IMR-90 (cell line): ENCODE measurements around the gene SPDYE4. TPM values are rescaled to one million over a fixed set of nuclear protein-coding genes. Genes with fewer than 3 reads are reported as not detected.

ENCODE experiments used
- ATAC-seq: fragments of 200-7000 bp; cut with Tn5 transposase; 2 replicates; pipeline ENCODE4 v1.9.1; 2020; ENCODE audit warnings: low read depth, mild to moderate bottlenecking, moderate library complexity
- BruUV-seq: library from RNA; stranded (reverse); fragments of 400-500 nt; replicated peaks from 2 replicates; lab custom pipeline; 2021; lab: Mats Ljungman, UMichigan
- CTCF ChIA-PET: fragments of 300-600 bp; formaldehyde crosslinking; extraction: SDS; loops from one replicate; lab custom pipeline; 2021; ENCODE audit warnings: antibody characterized with exemption; lab: Yijun Ruan, JAX
- POLR2A ChIA-PET: fragments of 300-600 bp; sonication (Branson Sonifier 250); formaldehyde crosslinking; loops from one replicate; lab custom pipeline; 2022; ENCODE audit warnings: antibody characterized with exemption; ENCODE audit not compliant: unreplicated experiment; lab: Charles Lee
- DNase-seq: peaks from one replicate; pipeline ENCODE4 v3.0.0; 2013
- H2AFZ ChIP-seq: replicated peaks from 2 replicates; pipeline ENCODE3; 2013; ENCODE audit warnings: low read length, mild to moderate bottlenecking; ENCODE audit not compliant: poor library complexity
- H2AK5ac ChIP-seq: 2 replicates; pipeline ENCODE4 v1.6.1; 2013; ENCODE audit warnings: low read depth, low read length, inconsistent platforms
- H2AK9ac ChIP-seq: replicated peaks from 2 replicates; pipeline ENCODE3; 2013; ENCODE audit warnings: mild to moderate bottlenecking, low read depth, low read length, moderate library complexity; ENCODE audit not compliant: poor library complexity
- H2BK120ac ChIP-seq: 2 replicates; pipeline ENCODE4 v1.6.1; 2013; ENCODE audit warnings: low read depth, low read length, inconsistent platforms
- H2BK15ac ChIP-seq: 3 replicates; pipeline ENCODE4 v1.6.1; 2013; ENCODE audit warnings: low read depth, low read length, inconsistent platforms
- H2BK20ac ChIP-seq: 2 replicates; pipeline ENCODE4 v1.6.1; 2013; ENCODE audit warnings: low read depth, mild to moderate bottlenecking, inconsistent platforms, low read length, moderate library complexity
- H2BK5ac ChIP-seq: 2 replicates; pipeline ENCODE4 v1.6.1; 2013; ENCODE audit warnings: mild to moderate bottlenecking, low read depth, low read length, inconsistent platforms; ENCODE audit not compliant: poor library complexity, severe bottlenecking
- H3K14ac ChIP-seq: replicated peaks from 2 replicates; pipeline ENCODE4 v1.6.1; 2013; ENCODE audit warnings: low read depth, low read length, inconsistent platforms
- H3K18ac ChIP-seq: 2 replicates; pipeline ENCODE4 v1.6.1; 2013; ENCODE audit warnings: low read depth, low read length, control low read depth
- H3K23ac ChIP-seq: 2 replicates; pipeline ENCODE4 v1.6.1; 2013; ENCODE audit warnings: low read depth, low read length, inconsistent platforms
- H3K27ac ChIP-seq: 2 replicates; pipeline ENCODE4 v1.5.1; 2013; ENCODE audit warnings: mild to moderate bottlenecking, control low read depth, low read length; ENCODE audit not compliant: insufficient read depth
- H3K27me3 ChIP-seq: 2 replicates; pipeline ENCODE4 v1.6.1; 2013; ENCODE audit warnings: low read length; ENCODE audit not compliant: control insufficient read depth, insufficient read depth
- H3K36me3 ChIP-seq: 2 replicates; pipeline ENCODE4 v1.6.1; 2013; ENCODE audit warnings: low read length, mixed read lengths; ENCODE audit not compliant: control insufficient read depth, insufficient read depth
- H3K4ac ChIP-seq: 2 replicates; pipeline ENCODE4 v1.6.1; 2013; ENCODE audit warnings: low read depth, low read length, inconsistent platforms
- H3K4me1 ChIP-seq: 2 replicates; pipeline ENCODE4 v1.6.1; 2013; ENCODE audit warnings: low read length, mixed read lengths; ENCODE audit not compliant: control insufficient read depth, insufficient read depth
- H3K4me2 ChIP-seq: 2 replicates; pipeline ENCODE4 v1.6.1; 2013; ENCODE audit warnings: low read depth, mild to moderate bottlenecking, control low read depth, low read length, moderate library complexity
- H3K4me3 ChIP-seq: 2 replicates; pipeline ENCODE4 v1.5.1; 2013; ENCODE audit warnings: low read depth, mild to moderate bottlenecking, control low read depth, low read length, moderate library complexity; ENCODE audit not compliant: insufficient read depth
- H3K56ac ChIP-seq: 2 replicates; pipeline ENCODE4 v1.6.1; 2013; ENCODE audit warnings: low read length, inconsistent platforms; ENCODE audit not compliant: insufficient read depth; ENCODE audit errors: extremely low read depth
- H3K79me1 ChIP-seq, 2 experiments: 2 replicates each; pipeline ENCODE4 v1.6.1; 2013; ENCODE audit warnings: low read length in 2 of 2, inconsistent platforms in 1 of 2, low read depth in 1 of 2
- H3K9ac ChIP-seq: 2 replicates; pipeline ENCODE4 v1.6.1; 2013; ENCODE audit warnings: low read depth, low read length, control low read depth
- H3K9me1 ChIP-seq: 2 replicates; pipeline ENCODE4 v1.6.1; 2013; ENCODE audit warnings: low read length, inconsistent platforms; ENCODE audit not compliant: insufficient read depth
- H3K9me3 ChIP-seq: 2 replicates; pipeline ENCODE4 v1.6.1; 2013; ENCODE audit warnings: low read length; ENCODE audit not compliant: control insufficient read depth, insufficient read depth
- H4K20me1 ChIP-seq: 2 replicates; pipeline ENCODE4 v1.6.1; 2013; ENCODE audit warnings: low read length, inconsistent platforms; ENCODE audit not compliant: insufficient read depth
- H4K5ac ChIP-seq: 2 replicates; pipeline ENCODE4 v1.6.1; 2013; ENCODE audit warnings: mild to moderate bottlenecking, low read depth, low read length, control low read depth
- H4K8ac ChIP-seq, 2 experiments: 2 replicates each; pipeline ENCODE4 v1.6.1; 2013; ENCODE audit warnings: low read depth in 2 of 2, low read length in 2 of 2, control low read depth in 1 of 2, inconsistent platforms in 1 of 2
- H4K91ac ChIP-seq: 2 replicates; pipeline ENCODE4 v1.6.1; 2013; ENCODE audit warnings: low read depth, low read length, inconsistent platforms; ENCODE audit not compliant: insufficient read depth
- CTCF ChIP-seq: conservative IDR thresholded peaks from 2 replicates; pipeline ENCODE4 v1.5.1; 2012; ENCODE audit warnings: mild to moderate bottlenecking, low read depth, low read length, improper control_type of control experiment
- FOS ChIP-seq: fragments of 150-350 bp; IDR thresholded peaks from 2 replicates; pipeline ENCODE4 v1.6.1; 2016; ENCODE audit warnings: low read depth, low read length
- MAZ ChIP-seq: IDR thresholded peaks from 2 replicates; pipeline ENCODE4 v1.6.1; 2012; ENCODE audit warnings: low read depth, mild to moderate bottlenecking, low read length, improper control_type of control experiment, moderate library complexity, borderline replicate concordance
- POLR2A ChIP-seq: IDR thresholded peaks from 2 replicates; pipeline ENCODE4 v1.6.1; 2012; ENCODE audit warnings: mild to moderate bottlenecking, low read depth, low read length
- SMC3 ChIP-seq: fragments of 150-350 bp; IDR thresholded peaks from 2 replicates; pipeline ENCODE4 v1.6.1; 2016; ENCODE audit warnings: low read depth, mild to moderate bottlenecking, antibody characterized with exemption, low read length, moderate library complexity
- dilution Hi-C: fragments of 300-500 bp; cut with HindIII; formaldehyde crosslinking; loops from one replicate; pipeline ENCODE4 v1.14.3; 2018; ENCODE audit warnings: low sequenced_read_pairs; ENCODE audit not compliant: unreplicated experiment
- in situ Hi-C: fragments of 300-500 bp; cut with MboI; formaldehyde crosslinking; loops from 3 replicates; pipeline ENCODE4 v1.14.3; 2019; ENCODE audit warnings: low sequenced_read_pairs, inconsistent platforms, mixed read lengths
- intact Hi-C: fragments of 100-400 bp; cut with micrococcal nuclease; formaldehyde crosslinking; loops from 2 replicates; pipeline ENCODE4 v1.10.0; 2022
- polyA plus RNA-seq, 3 experiments: library from polyadenylated mRNA; depleted of rRNA; stranded (reverse); fragments of >200 nt; gene quantifications; 2 replicates each; pipeline ENCODE4 v1.2.3, GENCODE V29; 2012; ENCODE audit warnings: low replicate concordance in 1 of 3
- total RNA-seq: library from RNA; depleted of rRNA; stranded (reverse); fragments of >200 nt; gene quantifications from 2 replicates; pipeline ENCODE4 v1.2.3, GENCODE V29; 2012
- TF ChIP-seq, protein P1 (sequence below): fragments of 150-350 bp; IDR thresholded peaks from 2 replicates; pipeline ENCODE4 v1.6.1; 2016; ENCODE audit warnings: low read depth, mild to moderate bottlenecking, low read length, moderate library complexity, borderline replicate concordance

The SPDYE4 gene
- total and polyA plus RNA-seq, 2 of the 4 experiments (the other 2 are of a cell fraction), result not detected

DNA sequence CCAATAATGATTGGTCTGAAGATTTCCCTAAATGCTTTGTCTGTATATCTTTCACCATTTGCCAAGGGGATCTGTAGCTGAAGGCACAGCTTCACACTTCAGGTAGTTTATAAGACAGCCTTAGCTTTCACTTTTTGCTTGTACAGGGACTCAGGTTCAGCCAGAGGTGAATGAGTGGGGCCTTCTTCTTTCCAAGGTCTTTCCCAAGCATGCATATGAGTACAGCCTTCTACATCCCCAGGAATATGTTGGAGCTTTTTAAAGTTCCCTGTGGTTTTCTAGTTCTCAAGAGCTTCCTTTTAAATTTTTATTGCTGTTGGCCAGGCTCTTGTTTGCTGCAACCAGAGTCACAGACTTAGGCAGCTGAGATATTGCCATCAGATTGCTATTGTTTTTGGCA is 17.9 kb upstream of the SPDYE4 start:
- H3K56ac ChIP-seq, result no peak overlapping the region
- no peak overlapping the region for H3K23ac ChIP-seq
- no peaks in the 10 kb centered on the region for H3K36me3 ChIP-seq
- no peaks in the 10 kb centered on the region for H4K20me1 ChIP-seq
- dilution Hi-C loops (no loop called here), intact Hi-C loops (no loop called here), in situ Hi-C loops (loop anchor here (25.0 kb wide), 1 partner anchor 761 kb away; no protein-coding TSS in a partner anchor)
- ChIA-PET CTCF (interaction anchor here (2.1 kb wide), 1 partner anchor 10 kb away, joined by 9 read pairs; no protein-coding TSS in a partner anchor), POLR2A (no interaction called here)
- no peak overlapping the region for H2BK120ac ChIP-seq
- ATAC-seq, result no peak
- DNase-seq, result no peak
- no peak overlapping the region for H2BK15ac ChIP-seq
- no peak overlapping the region for H4K5ac ChIP-seq
- H3K27ac ChIP-seq, result no peak overlapping the region
- H3K4me1 ChIP-seq, result no peaks in the 10 kb centered on the region
- no peak overlapping the region for H2BK5ac ChIP-seq
- H4K8ac ChIP-seq, result no peak overlapping the region
- no peak overlapping the region for H2AFZ ChIP-seq
- H2BK20ac ChIP-seq, result no peak overlapping the region
- no peak overlapping the region for H3K18ac ChIP-seq
- H3K9me3 ChIP-seq, result no peaks in the 10 kb centered on the region
- no peak overlapping the region for H2AK9ac ChIP-seq
- H3K9ac ChIP-seq, result no peak overlapping the region
- no peak overlapping the region for H3K4me3 ChIP-seq
- H2AK5ac ChIP-seq, result no peak overlapping the region
- no peaks in the 10 kb centered on the region for H3K9me1 ChIP-seq
- no peak overlapping the region for H3K14ac ChIP-seq
- H3K79me1 ChIP-seq, result no peaks in the 10 kb centered on the region
- TF ChIP-seq FOS, result no peak
- TF ChIP-seq, protein P1, sequence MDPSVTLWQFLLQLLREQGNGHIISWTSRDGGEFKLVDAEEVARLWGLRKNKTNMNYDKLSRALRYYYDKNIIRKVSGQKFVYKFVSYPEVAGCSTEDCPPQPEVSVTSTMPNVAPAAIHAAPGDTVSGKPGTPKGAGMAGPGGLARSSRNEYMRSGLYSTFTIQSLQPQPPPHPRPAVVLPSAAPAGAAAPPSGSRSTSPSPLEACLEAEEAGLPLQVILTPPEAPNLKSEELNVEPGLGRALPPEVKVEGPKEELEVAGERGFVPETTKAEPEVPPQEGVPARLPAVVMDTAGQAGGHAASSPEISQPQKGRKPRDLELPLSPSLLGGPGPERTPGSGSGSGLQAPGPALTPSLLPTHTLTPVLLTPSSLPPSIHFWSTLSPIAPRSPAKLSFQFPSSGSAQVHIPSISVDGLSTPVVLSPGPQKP, result no peak
- no peak for TF ChIP-seq POLR2A
- no peak for TF ChIP-seq MAZ
- no peak for TF ChIP-seq CTCF
- no peak for TF ChIP-seq SMC3
- no TSS peak for BruUV-seq
- no peak overlapping the region for H4K91ac ChIP-seq
- H3K27me3 ChIP-seq, result peaks cover 5% of the 10 kb centered on the region
- no peak overlapping the region for H3K4me2 ChIP-seq
- no peak overlapping the region for H3K4ac ChIP-seq
